AML-193 (cell line): ENCODE results near the gene ELP6.
A peak's percentile ranks its signal among the peaks of the same experiment; 100 is the strongest.
"Not testable (repeated sequence)": the region's sequence is repeated elsewhere in the genome, so short reads cannot be mapped to it uniquely, and the experiment has no call there.

Source experiments
- DNase-seq, 2 experiments: peaks; one replicate each; lab custom pipeline; 2025; lab: John Stamatoyannopoulos, UW

The ELP6 gene

DNA sequence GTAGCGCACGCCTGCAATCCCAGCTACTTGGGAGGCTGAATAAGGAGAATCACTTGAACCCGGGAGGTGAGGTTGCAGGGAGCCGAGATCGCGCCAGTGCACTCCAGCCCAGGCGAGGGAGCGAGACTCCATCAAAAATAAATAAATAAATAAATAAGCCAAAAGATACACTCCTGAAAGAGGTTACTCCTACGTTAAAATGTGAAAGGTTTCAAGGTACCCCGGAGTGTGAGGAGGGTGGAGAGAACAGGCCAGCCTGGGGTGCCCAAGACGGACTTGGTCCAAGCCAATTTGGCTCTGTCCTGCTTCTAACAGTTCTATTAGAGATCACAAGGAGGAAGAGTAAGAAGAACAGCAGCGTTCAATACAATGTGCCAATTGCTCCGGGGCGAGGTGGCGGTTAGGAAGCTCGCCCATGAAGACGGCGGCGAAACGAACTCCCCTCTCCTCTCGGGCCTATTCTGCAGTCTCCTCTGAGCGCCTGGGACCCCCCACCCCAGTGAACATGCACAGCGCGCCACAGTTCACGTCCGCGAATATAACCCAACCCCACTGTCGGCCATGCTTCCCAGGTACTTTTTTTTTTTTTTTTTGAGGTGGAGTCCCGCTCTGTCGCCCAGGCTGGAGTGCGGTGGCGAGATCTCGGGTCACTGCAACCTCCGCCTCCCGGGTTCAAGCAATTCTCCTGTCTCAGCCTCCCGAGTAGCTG is 942 bp downstream of the ELP6 start:
- DNase-seq = peak; percentile 15 to 38

DNA sequence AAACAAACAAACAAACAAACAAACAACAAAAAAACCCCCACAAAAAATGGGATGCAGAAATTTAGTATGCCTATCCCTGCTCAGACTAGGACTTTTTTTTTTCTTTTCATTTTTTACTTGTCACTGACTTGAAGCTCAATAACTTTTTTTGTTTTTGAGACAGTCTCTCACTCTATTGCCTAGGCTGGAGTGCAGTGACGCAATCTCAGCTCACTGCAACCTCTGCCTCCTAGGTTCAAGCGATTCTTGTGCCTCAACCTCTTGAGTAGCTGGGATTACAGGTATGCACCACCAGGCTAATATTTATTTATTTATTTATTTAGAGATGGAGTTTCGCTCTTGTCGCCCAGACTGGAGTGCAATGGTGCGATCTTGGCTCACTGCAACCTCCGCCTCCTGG is 8.2 kb downstream of the ELP6 start:
- not testable (repeated sequence) for DNase-seq

GRCh38 chr3:47504113-47504512 is 9.4 kb downstream of the ELP6 start:
- DNase-seq = no peak

DNA sequence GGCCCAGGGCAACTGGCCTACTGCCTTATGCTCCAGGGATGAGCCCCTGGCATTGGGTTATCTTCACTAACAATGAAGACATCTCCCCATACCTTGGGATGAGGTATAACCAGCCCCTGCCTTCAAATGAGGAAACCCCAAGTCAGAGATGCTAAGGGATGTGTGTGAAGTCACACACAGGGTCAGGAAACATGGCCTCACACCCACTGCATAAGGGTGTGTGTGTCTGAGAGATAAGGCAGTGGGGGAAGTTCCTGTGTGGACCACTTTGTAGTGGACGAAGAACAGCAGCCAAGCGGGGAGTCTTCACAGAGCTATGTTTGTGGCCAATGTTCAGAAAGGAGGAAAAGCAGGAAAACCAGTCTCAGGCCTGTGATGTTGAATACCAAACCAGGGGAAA is 10.5 kb downstream of the ELP6 start:
- DNase-seq = no peak

DNA sequence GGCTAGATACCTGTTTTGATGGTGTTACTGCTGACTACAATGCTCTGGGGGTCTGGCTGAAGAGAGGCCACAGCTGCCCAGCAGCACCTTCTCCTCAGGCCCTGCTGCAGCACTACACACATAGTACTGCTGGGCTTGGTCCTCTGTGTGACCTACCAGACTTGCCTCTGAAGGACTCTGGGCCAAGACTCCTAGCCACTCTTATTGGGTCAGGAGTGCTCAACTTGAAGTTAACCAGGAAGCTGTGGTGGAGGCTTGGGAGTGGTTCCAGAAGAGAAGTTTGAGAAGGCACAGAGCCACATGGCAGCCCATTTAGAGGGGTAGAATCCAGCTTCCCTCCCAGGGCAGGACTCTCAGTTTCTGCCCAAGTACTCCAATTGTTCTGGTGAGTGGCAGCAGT is 16.6 kb downstream of the ELP6 start:
- no peak for DNase-seq

DNA sequence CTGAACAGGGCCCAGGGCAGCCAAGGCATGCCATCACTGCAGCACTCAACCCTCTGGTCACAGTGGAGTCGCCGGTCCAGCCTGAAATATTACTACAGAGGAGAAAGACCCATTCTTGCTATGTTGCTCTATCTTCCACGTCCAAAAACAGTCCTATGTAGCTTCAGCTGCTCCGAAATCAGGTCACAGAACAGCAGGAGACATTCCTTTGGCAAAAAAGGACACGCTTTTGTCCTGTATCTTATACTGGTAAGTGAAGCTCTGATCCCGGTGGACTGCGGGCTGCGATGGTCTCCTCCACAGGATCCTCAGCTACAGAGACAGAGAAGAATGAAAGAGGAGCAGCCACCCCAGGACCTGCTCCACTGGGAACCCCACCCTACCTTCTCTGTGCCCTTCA is 17.6 kb downstream of the ELP6 start:
- no peak for DNase-seq

DNA sequence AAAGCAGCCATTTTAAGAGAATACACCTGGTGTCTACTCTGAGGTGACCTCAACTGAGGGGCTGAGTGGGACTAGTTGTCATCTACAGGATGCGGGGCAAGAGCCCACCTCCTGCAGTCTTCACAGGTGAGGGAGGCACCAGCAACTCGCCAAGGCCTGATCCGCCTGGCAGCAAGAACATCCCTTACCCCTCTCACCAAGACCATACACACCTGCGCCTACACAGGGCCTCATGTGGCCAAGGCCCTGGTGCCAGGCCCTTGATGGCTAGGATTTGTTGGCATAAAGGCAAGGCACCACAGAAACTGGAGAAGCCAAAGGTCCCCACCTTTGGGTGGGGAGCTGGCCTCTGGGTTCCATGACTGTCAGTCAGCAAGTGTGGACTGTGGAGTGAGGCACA is 18.4 kb downstream of the ELP6 start:
- no peak for DNase-seq

- DNase-seq = no peak
These were observed 21.7 kb downstream of the ELP6 start for GRCh38 chr3:47491777-47492176.

- no peak for DNase-seq
These were observed 22.3 kb downstream of the ELP6 start for GRCh38 chr3:47491186-47491585.

DNA sequence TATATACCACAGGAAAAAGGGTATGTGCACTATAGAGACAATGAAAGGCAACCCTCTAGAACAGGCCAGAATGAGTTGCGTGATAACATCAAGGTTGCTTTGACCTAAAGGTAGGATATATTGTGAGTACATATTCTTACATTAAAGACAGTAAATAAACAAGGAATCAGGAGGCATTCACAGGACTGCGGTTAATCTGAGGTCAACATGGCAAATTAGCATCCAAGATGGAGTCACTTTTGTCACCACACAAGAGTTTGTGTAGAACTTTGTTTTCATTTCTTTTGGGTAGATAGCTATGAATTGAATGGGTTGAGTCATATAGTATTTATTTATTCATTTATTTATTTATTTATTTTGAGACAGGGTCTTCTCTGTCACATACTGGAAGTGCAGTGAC is 26.2 kb downstream of the ELP6 start:
- DNase-seq = no peak

DNA sequence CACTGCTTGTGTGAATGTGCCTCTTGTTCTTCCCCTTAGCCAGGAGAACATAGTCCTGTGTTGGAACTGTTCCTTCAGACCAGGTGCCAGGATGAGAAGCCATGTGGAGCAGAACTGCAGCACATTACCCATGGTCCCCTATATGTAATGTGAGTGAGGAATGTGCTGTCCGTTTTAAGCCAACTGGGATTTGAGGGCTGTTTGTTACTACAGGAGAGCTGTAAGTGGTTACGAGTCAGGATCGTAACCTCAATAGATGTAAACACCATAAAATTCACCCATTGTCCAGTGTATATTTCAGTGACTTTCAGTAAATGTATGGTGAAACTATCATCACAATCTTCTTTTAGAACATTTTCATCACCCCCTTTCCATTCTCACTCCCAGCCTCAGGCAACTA is 27.7 kb downstream of the ELP6 start:
- DNase-seq = no peak

GRCh38 chr3:47482366-47482765 is 31.1 kb downstream of the ELP6 start:
- no peak for DNase-seq

GRCh38 chr3:47481763-47482162 is 31.7 kb downstream of the ELP6 start:
- not testable (repeated sequence) for DNase-seq

- not testable (repeated sequence) for DNase-seq
These were observed 33.2 kb downstream of the ELP6 start for GRCh38 chr3:47480267-47480666.

DNA sequence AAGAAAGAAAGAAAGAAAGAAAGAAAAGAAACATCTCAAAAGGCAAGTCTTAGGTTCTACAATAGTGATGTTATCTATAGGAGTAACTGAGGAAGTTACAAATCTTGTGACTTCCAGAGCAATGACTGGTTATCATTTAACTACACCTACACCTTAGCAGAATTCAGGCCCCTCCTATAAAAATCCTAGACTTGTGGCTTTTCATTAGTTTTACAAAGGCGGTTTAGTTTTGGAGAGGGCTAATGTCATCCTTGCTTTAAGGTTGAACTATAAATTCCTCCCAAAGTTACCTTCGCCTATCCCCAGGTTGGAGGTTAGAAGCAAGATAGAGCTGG is 33.7 kb downstream of the ELP6 start:
- no peak for DNase-seq

GRCh38 chr3:47478022-47478421 is 35.5 kb downstream of the ELP6 start:
- no peak for DNase-seq

GRCh38 chr3:47476644-47477199 is 36.8 kb downstream of the ELP6 start:
- no peak for DNase-seq

GRCh38 chr3:47476330-47476626 is 37.2 kb downstream of the ELP6 start:
- DNase-seq = no peak

DNA sequence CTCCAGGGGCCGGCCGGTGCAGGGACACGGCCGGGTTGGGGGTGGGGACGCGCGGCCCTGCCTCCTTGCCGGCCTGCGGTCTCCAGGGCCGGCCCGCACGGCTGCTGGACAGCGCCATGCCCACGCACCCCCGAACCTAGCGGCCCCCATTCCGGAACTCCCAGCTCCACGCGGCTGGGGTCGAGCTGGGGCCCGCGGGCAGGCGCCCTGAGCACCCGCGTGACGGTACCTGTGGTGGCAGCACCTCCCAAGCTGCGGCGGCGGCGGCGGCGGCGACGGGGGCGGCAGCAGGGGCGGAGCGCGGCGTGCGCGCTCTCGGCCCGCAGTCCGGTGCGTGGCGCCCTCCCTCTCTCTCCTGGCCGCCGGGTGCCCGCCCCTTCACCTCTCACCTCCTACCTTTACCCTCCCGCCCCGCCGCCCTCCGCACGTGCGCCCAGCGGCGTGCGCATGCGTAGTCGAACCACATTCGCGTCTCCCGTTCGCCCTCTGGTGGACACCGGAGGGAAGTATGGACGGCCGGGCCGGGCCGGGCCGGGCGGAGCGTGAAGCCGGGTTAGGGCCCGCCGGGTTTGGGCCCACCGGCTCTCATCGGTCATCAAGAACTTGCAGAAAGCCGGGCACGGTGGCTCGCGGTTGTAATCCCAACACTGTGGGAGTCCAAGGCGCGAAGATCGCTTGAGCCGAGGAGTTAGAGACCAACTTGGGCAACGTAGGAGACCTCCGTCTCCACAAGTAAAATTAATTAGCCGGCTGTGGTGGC is 37.8 kb downstream of the ELP6 start, which contains the start of gene SCAP:
Gene SCAP, minus strand, starts transcription at position 372 of the 760 bp plus-strand sequence. CDS start 32,948 bp downstream, outside the sequence.
- DNase-seq = peak; percentile 91 to 92

DNA sequence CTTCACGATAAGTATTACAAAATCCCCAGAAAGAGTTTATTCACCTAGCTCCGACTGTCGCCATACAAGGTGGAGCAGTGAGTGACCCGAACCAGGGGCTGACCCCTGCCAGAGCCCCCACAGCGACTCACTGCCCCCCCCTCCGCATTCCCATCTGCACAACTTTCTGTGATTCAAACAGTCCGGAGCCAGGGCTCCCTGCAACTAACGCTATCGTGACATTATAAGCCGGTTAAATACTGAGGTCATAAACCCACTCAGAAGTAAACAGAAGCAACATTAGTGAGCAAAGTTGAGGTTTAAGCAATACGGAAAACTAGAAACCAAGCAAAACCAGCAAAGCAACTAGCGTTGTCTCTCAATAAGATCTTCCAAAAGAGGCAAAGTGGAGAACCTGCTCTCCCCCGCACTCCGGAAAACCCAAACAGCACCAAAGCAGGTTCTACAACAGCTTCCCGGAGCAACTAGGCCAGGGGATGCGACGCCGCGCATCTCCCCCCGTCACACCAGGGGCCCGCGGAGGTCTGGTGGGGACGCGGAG is 38.4 kb downstream of the ELP6 start:
- no peak for DNase-seq

DNA sequence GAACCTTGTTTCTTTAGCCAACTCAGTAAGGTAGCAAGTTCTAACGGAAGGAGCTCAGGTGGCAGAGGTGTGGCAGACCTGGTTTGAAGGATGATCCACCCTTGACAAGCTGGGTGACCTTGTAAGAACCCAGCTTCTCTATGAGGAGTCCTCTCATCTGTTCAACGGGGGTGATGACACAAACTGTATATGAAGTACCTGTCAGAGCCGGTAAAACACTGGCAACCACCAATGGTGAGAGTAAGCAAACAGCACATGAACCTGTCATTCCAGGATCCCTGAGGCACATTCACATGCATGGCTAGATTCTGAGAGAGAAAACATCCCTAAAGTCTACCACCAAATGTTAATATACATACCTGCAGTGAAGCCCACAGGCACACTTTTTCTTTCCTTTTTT is 40.1 kb downstream of the ELP6 start:
- no peak for DNase-seq

DNA sequence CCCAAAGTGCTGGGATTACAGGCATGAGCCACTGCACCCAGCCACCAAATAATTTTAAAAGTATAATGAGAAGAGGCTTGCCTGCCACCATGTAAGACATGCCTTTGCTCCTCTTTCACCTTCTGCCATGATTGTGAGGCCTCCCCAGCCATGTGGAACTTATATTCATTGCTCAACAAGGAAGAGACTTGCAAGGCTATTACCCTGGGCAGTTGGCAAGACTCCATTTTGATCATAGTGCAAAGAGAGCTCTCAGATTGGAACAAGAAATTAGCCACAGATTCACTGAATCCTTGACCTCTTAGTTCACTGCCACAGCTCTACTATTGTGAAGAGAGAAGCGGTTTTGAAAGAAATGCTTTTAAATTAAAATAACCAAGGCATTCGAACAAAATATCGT is 43.9 kb downstream of the ELP6 start:
- peak in 1 of 2 experiments; percentile 11 for DNase-seq

DNA sequence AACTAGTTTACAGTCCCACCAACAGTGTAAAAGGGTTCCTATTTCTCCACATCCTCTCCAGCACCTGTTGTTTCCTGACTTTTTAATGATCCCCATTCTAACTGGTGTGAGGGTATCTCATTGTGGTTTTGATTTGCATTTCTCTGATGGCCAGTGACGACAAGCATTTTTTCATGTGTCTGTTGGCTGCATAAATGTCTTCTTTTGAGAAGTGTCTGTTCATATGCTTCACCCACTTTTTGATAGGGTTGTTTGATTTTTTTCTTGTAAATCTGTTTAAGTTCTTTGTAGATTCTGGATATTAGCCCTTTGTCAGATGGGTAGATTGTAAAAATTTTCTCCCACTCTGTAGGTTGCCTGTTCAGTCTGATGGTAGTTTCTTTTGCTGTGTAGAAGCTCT is 45.2 kb downstream of the ELP6 start:
- not testable (repeated sequence) for DNase-seq
